Right lobe of liver (tissue), 4 donors: Measurements from ENCODE around the gene LIN52.

Source experiments
- POLR2A ChIP-seq: fragments of 450-650 bp; IDR thresholded peaks from one replicate; pipeline ENCODE4 v1.6.1; 2017; ENCODE audit warnings: antibody characterized with exemption, mild to moderate bottlenecking
- TF ChIP-seq, protein P1 (sequence below), 4 donors: fragments of 200-600 bp in 3 of 4; fragments of 450-650 bp in 1 of 4; IDR thresholded peaks; one replicate each; pipeline versions ENCODE4 v1.5.1 to v1.8.0; 2016 to 2022; ENCODE audit warnings: antibody characterized with exemption in 4 of 4, mild to moderate bottlenecking in 2 of 4
- donor health status: DM: no; HTN: no; CAD: no.
- donor health status: DM: no; HTN: no; CAD: no.
- donor health status: DM: no; HTN: yes; CAD: no.

GRCh38 chr14:74042296-74042695 lies 42.5 kb upstream of the LIN52 start:
- TF ChIP-seq, protein P1, sequence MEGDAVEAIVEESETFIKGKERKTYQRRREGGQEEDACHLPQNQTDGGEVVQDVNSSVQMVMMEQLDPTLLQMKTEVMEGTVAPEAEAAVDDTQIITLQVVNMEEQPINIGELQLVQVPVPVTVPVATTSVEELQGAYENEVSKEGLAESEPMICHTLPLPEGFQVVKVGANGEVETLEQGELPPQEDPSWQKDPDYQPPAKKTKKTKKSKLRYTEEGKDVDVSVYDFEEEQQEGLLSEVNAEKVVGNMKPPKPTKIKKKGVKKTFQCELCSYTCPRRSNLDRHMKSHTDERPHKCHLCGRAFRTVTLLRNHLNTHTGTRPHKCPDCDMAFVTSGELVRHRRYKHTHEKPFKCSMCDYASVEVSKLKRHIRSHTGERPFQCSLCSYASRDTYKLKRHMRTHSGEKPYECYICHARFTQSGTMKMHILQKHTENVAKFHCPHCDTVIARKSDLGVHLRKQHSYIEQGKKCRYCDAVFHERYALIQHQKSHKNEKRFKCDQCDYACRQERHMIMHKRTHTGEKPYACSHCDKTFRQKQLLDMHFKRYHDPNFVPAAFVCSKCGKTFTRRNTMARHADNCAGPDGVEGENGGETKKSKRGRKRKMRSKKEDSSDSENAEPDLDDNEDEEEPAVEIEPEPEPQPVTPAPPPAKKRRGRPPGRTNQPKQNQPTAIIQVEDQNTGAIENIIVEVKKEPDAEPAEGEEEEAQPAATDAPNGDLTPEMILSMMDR (IDR thresholded peaks at IDR 0.05), result no peak
- TF ChIP-seq POLR2A, result no peak
